IMR-90 (cell line): ENCODE data around the gene PTPN7. TPM values are rescaled to one million over a fixed set of nuclear protein-coding genes. Genes with fewer than 3 reads are reported as not detected.
A peak's percentile ranks its signal among the peaks of the same experiment; 100 is the strongest.

Source experiments
- ATAC-seq: fragments of 200-7000 bp; cut with Tn5 transposase; 2 replicates; pipeline ENCODE4 v1.9.1; 2020; ENCODE audit warnings: low read depth, mild to moderate bottlenecking, moderate library complexity
- BruUV-seq: library from RNA; stranded (reverse); fragments of 400-500 nt; replicated peaks from 2 replicates; lab custom pipeline; 2021; lab: Mats Ljungman, UMichigan
- CTCF ChIA-PET: fragments of 300-600 bp; formaldehyde crosslinking; extraction: SDS; loops from one replicate; lab custom pipeline; 2021; ENCODE audit warnings: antibody characterized with exemption; lab: Yijun Ruan, JAX
- POLR2A ChIA-PET: fragments of 300-600 bp; sonication (Branson Sonifier 250); formaldehyde crosslinking; loops from one replicate; lab custom pipeline; 2022; ENCODE audit warnings: antibody characterized with exemption; ENCODE audit not compliant: unreplicated experiment; lab: Charles Lee
- DNase-seq: peaks from one replicate; pipeline ENCODE4 v3.0.0; 2013
- H2AFZ ChIP-seq: replicated peaks from 2 replicates; pipeline ENCODE3; 2013; ENCODE audit warnings: low read length, mild to moderate bottlenecking; ENCODE audit not compliant: poor library complexity
- H2AK5ac ChIP-seq: 2 replicates; pipeline ENCODE4 v1.6.1; 2013; ENCODE audit warnings: low read depth, low read length, inconsistent platforms
- H2AK9ac ChIP-seq: replicated peaks from 2 replicates; pipeline ENCODE3; 2013; ENCODE audit warnings: mild to moderate bottlenecking, low read depth, low read length, moderate library complexity; ENCODE audit not compliant: poor library complexity
- H2BK120ac ChIP-seq: 2 replicates; pipeline ENCODE4 v1.6.1; 2013; ENCODE audit warnings: low read depth, low read length, inconsistent platforms
- H2BK15ac ChIP-seq: 3 replicates; pipeline ENCODE4 v1.6.1; 2013; ENCODE audit warnings: low read depth, low read length, inconsistent platforms
- H2BK20ac ChIP-seq: 2 replicates; pipeline ENCODE4 v1.6.1; 2013; ENCODE audit warnings: low read depth, mild to moderate bottlenecking, inconsistent platforms, low read length, moderate library complexity
- H2BK5ac ChIP-seq: 2 replicates; pipeline ENCODE4 v1.6.1; 2013; ENCODE audit warnings: mild to moderate bottlenecking, low read depth, low read length, inconsistent platforms; ENCODE audit not compliant: poor library complexity, severe bottlenecking
- H3K14ac ChIP-seq: replicated peaks from 2 replicates; pipeline ENCODE4 v1.6.1; 2013; ENCODE audit warnings: low read depth, low read length, inconsistent platforms
- H3K18ac ChIP-seq: 2 replicates; pipeline ENCODE4 v1.6.1; 2013; ENCODE audit warnings: low read depth, low read length, control low read depth
- H3K23ac ChIP-seq: 2 replicates; pipeline ENCODE4 v1.6.1; 2013; ENCODE audit warnings: low read depth, low read length, inconsistent platforms
- H3K27ac ChIP-seq: 2 replicates; pipeline ENCODE4 v1.5.1; 2013; ENCODE audit warnings: mild to moderate bottlenecking, control low read depth, low read length; ENCODE audit not compliant: insufficient read depth
- H3K27me3 ChIP-seq: 2 replicates; pipeline ENCODE4 v1.6.1; 2013; ENCODE audit warnings: low read length; ENCODE audit not compliant: control insufficient read depth, insufficient read depth
- H3K36me3 ChIP-seq: 2 replicates; pipeline ENCODE4 v1.6.1; 2013; ENCODE audit warnings: low read length, mixed read lengths; ENCODE audit not compliant: control insufficient read depth, insufficient read depth
- H3K4ac ChIP-seq: 2 replicates; pipeline ENCODE4 v1.6.1; 2013; ENCODE audit warnings: low read depth, low read length, inconsistent platforms
- H3K4me1 ChIP-seq: 2 replicates; pipeline ENCODE4 v1.6.1; 2013; ENCODE audit warnings: low read length, mixed read lengths; ENCODE audit not compliant: control insufficient read depth, insufficient read depth
- H3K4me2 ChIP-seq: 2 replicates; pipeline ENCODE4 v1.6.1; 2013; ENCODE audit warnings: low read depth, mild to moderate bottlenecking, control low read depth, low read length, moderate library complexity
- H3K4me3 ChIP-seq: 2 replicates; pipeline ENCODE4 v1.5.1; 2013; ENCODE audit warnings: low read depth, mild to moderate bottlenecking, control low read depth, low read length, moderate library complexity; ENCODE audit not compliant: insufficient read depth
- H3K56ac ChIP-seq: 2 replicates; pipeline ENCODE4 v1.6.1; 2013; ENCODE audit warnings: low read length, inconsistent platforms; ENCODE audit not compliant: insufficient read depth; ENCODE audit errors: extremely low read depth
- H3K79me1 ChIP-seq, 2 experiments: 2 replicates each; pipeline ENCODE4 v1.6.1; 2013; ENCODE audit warnings: low read length in 2 of 2, inconsistent platforms in 1 of 2, low read depth in 1 of 2
- H3K9ac ChIP-seq: 2 replicates; pipeline ENCODE4 v1.6.1; 2013; ENCODE audit warnings: low read depth, low read length, control low read depth
- H3K9me1 ChIP-seq: 2 replicates; pipeline ENCODE4 v1.6.1; 2013; ENCODE audit warnings: low read length, inconsistent platforms; ENCODE audit not compliant: insufficient read depth
- H3K9me3 ChIP-seq: 2 replicates; pipeline ENCODE4 v1.6.1; 2013; ENCODE audit warnings: low read length; ENCODE audit not compliant: control insufficient read depth, insufficient read depth
- H4K20me1 ChIP-seq: 2 replicates; pipeline ENCODE4 v1.6.1; 2013; ENCODE audit warnings: low read length, inconsistent platforms; ENCODE audit not compliant: insufficient read depth
- H4K5ac ChIP-seq: 2 replicates; pipeline ENCODE4 v1.6.1; 2013; ENCODE audit warnings: mild to moderate bottlenecking, low read depth, low read length, control low read depth
- H4K8ac ChIP-seq, 2 experiments: 2 replicates each; pipeline ENCODE4 v1.6.1; 2013; ENCODE audit warnings: low read depth in 2 of 2, low read length in 2 of 2, control low read depth in 1 of 2, inconsistent platforms in 1 of 2
- H4K91ac ChIP-seq: 2 replicates; pipeline ENCODE4 v1.6.1; 2013; ENCODE audit warnings: low read depth, low read length, inconsistent platforms; ENCODE audit not compliant: insufficient read depth
- BHLHE40 ChIP-seq: fragments of 150-350 bp; IDR thresholded peaks from 2 replicates; pipeline ENCODE4 v1.6.1; 2016; ENCODE audit warnings: mild to moderate bottlenecking, low read depth, low read length
- CEBPB ChIP-seq: IDR thresholded peaks from 2 replicates; pipeline ENCODE4 v1.6.1; 2012; ENCODE audit warnings: low read depth, low read length, improper control_type of control experiment
- CHD1 ChIP-seq: IDR thresholded peaks from 2 replicates; pipeline ENCODE4 v1.6.1; 2012; ENCODE audit warnings: low read depth, low read length, improper control_type of control experiment
- CTCF ChIP-seq: conservative IDR thresholded peaks from 2 replicates; pipeline ENCODE4 v1.5.1; 2012; ENCODE audit warnings: mild to moderate bottlenecking, low read depth, low read length, improper control_type of control experiment
- ELK1 ChIP-seq: fragments of 150-350 bp; IDR thresholded peaks from 2 replicates; pipeline ENCODE4 v1.6.1; 2016; ENCODE audit warnings: low read depth, mild to moderate bottlenecking, low read length, moderate library complexity, borderline replicate concordance
- FOS ChIP-seq: fragments of 150-350 bp; IDR thresholded peaks from 2 replicates; pipeline ENCODE4 v1.6.1; 2016; ENCODE audit warnings: low read depth, low read length
- MAFK ChIP-seq: IDR thresholded peaks from 2 replicates; pipeline ENCODE4 v1.6.1; 2012; ENCODE audit warnings: low read depth, low read length, improper control_type of control experiment
- MAZ ChIP-seq: IDR thresholded peaks from 2 replicates; pipeline ENCODE4 v1.6.1; 2012; ENCODE audit warnings: low read depth, mild to moderate bottlenecking, low read length, improper control_type of control experiment, moderate library complexity, borderline replicate concordance
- MXI1 ChIP-seq: IDR thresholded peaks from 2 replicates; pipeline ENCODE4 v1.6.1; 2012; ENCODE audit warnings: low read depth, mild to moderate bottlenecking, low read length, moderate library complexity, borderline replicate concordance
- NFE2L2 ChIP-seq: fragments of 150-350 bp; IDR thresholded peaks from 2 replicates; pipeline ENCODE4 v1.6.1; 2016; ENCODE audit warnings: low read depth, mild to moderate bottlenecking, low read length
- POLR2A ChIP-seq: IDR thresholded peaks from 2 replicates; pipeline ENCODE4 v1.6.1; 2012; ENCODE audit warnings: mild to moderate bottlenecking, low read depth, low read length
- RAD21 ChIP-seq: IDR thresholded peaks from 2 replicates; pipeline ENCODE4 v1.6.1; 2012; ENCODE audit warnings: low read length, improper control_type of control experiment
- RCOR1 ChIP-seq: IDR thresholded peaks from 2 replicates; pipeline ENCODE4 v1.6.1; 2012; ENCODE audit warnings: mild to moderate bottlenecking, low read length, improper control_type of control experiment; ENCODE audit not compliant: insufficient replicate concordance
- RFX5 ChIP-seq: IDR thresholded peaks from 2 replicates; pipeline ENCODE4 v1.8.0; 2012; ENCODE audit warnings: low read depth, mild to moderate bottlenecking, low read length, moderate library complexity
- SMC3 ChIP-seq: fragments of 150-350 bp; IDR thresholded peaks from 2 replicates; pipeline ENCODE4 v1.6.1; 2016; ENCODE audit warnings: low read depth, mild to moderate bottlenecking, antibody characterized with exemption, low read length, moderate library complexity
- USF2 ChIP-seq: fragments of 150-350 bp; IDR thresholded peaks from 2 replicates; pipeline ENCODE4 v1.6.1; 2017; ENCODE audit warnings: mild to moderate bottlenecking, antibody characterized with exemption, low read length, low read depth
- WGBS, 2 experiments: methylation state at CpG; one replicate each; pipeline versions ENCODE4 v1.1.5 to v1.1.7; 2013; ENCODE audit warnings: missing lambda C conversion rate in 2 of 2; ENCODE audit not compliant: insufficient read length in 1 of 2; ENCODE audit errors: extremely low coverage in 2 of 2; 5-methylcytosine and 5-hydroxymethylcytosine counted together
- dilution Hi-C: fragments of 300-500 bp; cut with HindIII; formaldehyde crosslinking; loops from one replicate; pipeline ENCODE4 v1.14.3; 2018; ENCODE audit warnings: low sequenced_read_pairs; ENCODE audit not compliant: unreplicated experiment
- in situ Hi-C: fragments of 300-500 bp; cut with MboI; formaldehyde crosslinking; loops from 3 replicates; pipeline ENCODE4 v1.14.3; 2019; ENCODE audit warnings: low sequenced_read_pairs, inconsistent platforms, mixed read lengths
- intact Hi-C: fragments of 100-400 bp; cut with micrococcal nuclease; formaldehyde crosslinking; loops from 2 replicates; pipeline ENCODE4 v1.10.0; 2022
- polyA plus RNA-seq, 3 experiments: library from polyadenylated mRNA; depleted of rRNA; stranded (reverse); fragments of >200 nt; gene quantifications; 2 replicates each; pipeline ENCODE4 v1.2.3, GENCODE V29; 2012; ENCODE audit warnings: low replicate concordance in 1 of 3
- total RNA-seq: library from RNA; depleted of rRNA; stranded (reverse); fragments of >200 nt; gene quantifications from 2 replicates; pipeline ENCODE4 v1.2.3, GENCODE V29; 2012

PTPN7 gene
- total and polyA plus RNA-seq, 2 of the 4 experiments (the other 2 are of a cell fraction), result 0.05 TPM; not detected in 1

DNA sequence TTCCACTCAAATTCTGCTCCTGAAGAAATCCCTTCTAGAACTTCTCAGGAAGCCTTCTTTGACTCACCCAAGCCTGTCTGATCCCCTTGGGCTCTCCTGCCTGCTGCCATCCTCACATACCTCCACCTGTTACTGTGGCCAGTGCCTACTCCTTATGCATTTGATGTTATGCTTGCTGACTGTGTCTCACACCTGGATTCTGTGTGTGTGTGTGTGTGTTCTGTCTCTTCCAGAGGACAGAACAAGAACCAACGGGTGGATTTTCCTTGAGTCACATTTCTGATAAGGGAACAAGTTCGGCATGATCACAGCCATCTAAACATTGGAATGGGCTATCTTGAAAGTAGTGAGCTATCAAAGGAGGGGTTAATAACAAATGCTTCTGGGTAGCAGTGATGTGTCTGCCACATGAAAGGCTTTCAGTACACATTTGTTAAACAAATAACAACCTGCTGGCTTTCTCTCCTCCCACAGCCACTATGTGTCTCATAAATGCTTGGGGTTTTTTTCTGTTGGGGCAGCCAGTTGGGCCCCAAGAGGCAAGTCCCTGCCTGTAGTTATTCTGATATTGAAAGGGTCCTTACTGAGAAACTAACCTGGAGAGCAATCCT lies 46.6 kb downstream of the PTPN7 start:
- Histone ChIP-seq H2BK20ac (no peak overlapping the region), H2BK120ac (no peak overlapping the region), H4K8ac (no peak overlapping the region), H3K23ac (no peak overlapping the region), H3K9ac (no peak overlapping the region), H2AK9ac (peak overlapping the region; percentile 37), H3K9me1 (no peaks in the 10 kb centered on the region), H2AK5ac (0 out of 2 replicates have a peak overlapping the region, but pooled peaks have one; percentile 12), H2AFZ (no peak overlapping the region), H3K4ac (no peak overlapping the region), H4K91ac (no peak overlapping the region), H4K5ac (no peak overlapping the region), H3K18ac (no peak overlapping the region), H3K27ac (no peak overlapping the region), H4K20me1 (no peaks in the 10 kb centered on the region), H3K4me3 (no peak overlapping the region), H3K56ac (no peak overlapping the region), H3K4me2 (no peak overlapping the region), H3K27me3 (0 out of 2 replicates have a peak, but pooled peaks cover 2% of the 10 kb centered on the region), H3K79me1 (no peaks in the 10 kb centered on the region), H2BK5ac (no peak overlapping the region), H3K4me1 (peaks cover 6% of the 10 kb centered on the region; the same call in 1 of the 2 replicates), H2BK15ac (no peak overlapping the region), H3K14ac (no peak overlapping the region), H3K36me3 (no peaks in the 10 kb centered on the region), H3K9me3 (no peaks in the 10 kb centered on the region)
- in situ Hi-C loops (no loop called here), dilution Hi-C loops (no loop called here), intact Hi-C loops (loop anchor here (10.0 kb wide), 1 partner anchor 229 kb away; the partner anchor contains the start of gene SHISA4)
- ChIA-PET CTCF (interaction anchor here (0.6 to 1.0 kb wide), 2 partner anchors 21 to 841 kb away, joined by 4 read pairs; no protein-coding TSS in a partner anchor), POLR2A (no interaction called here)
- no CpG with 5 or more reads among the region's 2 CpGs for WGBS, 2 experiments
- ATAC-seq (no peak), DNase-seq (no peak)
- no TSS peak for BruUV-seq
- no peak for TF ChIP-seq CTCF
- TF ChIP-seq ELK1, result no peak
- no peak for TF ChIP-seq CHD1
- no peak for TF ChIP-seq SMC3
- no peak for TF ChIP-seq RFX5
- TF ChIP-seq MXI1, result no peak
- no peak for TF ChIP-seq RAD21
- TF ChIP-seq MAZ, result no peak
- TF ChIP-seq BHLHE40, result no peak
- no peak for TF ChIP-seq USF2
- TF ChIP-seq POLR2A, result no peak
- TF ChIP-seq RCOR1, result no peak
- TF ChIP-seq MAFK, result no peak
- no peak for TF ChIP-seq CEBPB
- no peak for TF ChIP-seq NFE2L2
- TF ChIP-seq FOS, result no peak
